OCI-LY1 (cell line): ENCODE data around the gene NPAS4.

ENCODE experiments used
- H2AFZ ChIP-seq: fragments of 200-600 bp; sonication (generic), shearing (Covaris generic); 2 replicates; pipeline ENCODE4 v1.6.0; 2014; ENCODE audit warnings: antibody characterized with exemption, mild to moderate bottlenecking, low read length
- H3F3A ChIP-seq: fragments of 200-600 bp; sonication (generic), shearing (Covaris generic); 2 replicates; pipeline ENCODE4 v1.6.0; 2014; ENCODE audit warnings: mild to moderate bottlenecking, antibody characterized with exemption, low read length, moderate library complexity; ENCODE audit not compliant: insufficient read depth
- H3K27ac ChIP-seq: fragments of 200-600 bp; sonication (generic); 2 replicates; pipeline ENCODE4 v1.5.1; 2014; ENCODE audit warnings: low read length, mixed run types, mild to moderate bottlenecking, low read depth; ENCODE audit not compliant: poor library complexity, severe bottlenecking
- H3K27me3 ChIP-seq: fragments of 200-600 bp; sonication (generic); 2 replicates; pipeline ENCODE4 v1.6.0; 2014; ENCODE audit warnings: antibody characterized with exemption, mild to moderate bottlenecking, low read length, moderate library complexity; ENCODE audit not compliant: insufficient read depth
- H3K36me3 ChIP-seq: fragments of 200-600 bp; sonication (generic); 2 replicates; pipeline ENCODE4 v1.6.1; 2014; ENCODE audit warnings: mild to moderate bottlenecking, antibody characterized with exemption, low read length, moderate library complexity, mixed read lengths; ENCODE audit not compliant: insufficient read depth
- H3K4me1 ChIP-seq: fragments of 200-600 bp; sonication (generic); 2 replicates; pipeline ENCODE4 v1.5.1; 2014; ENCODE audit warnings: mild to moderate bottlenecking, low read length, moderate library complexity; ENCODE audit not compliant: insufficient read depth, severe bottlenecking
- H3K4me2 ChIP-seq: fragments of 200-600 bp; sonication (generic), shearing (Covaris generic); 2 replicates; pipeline ENCODE4 v1.6.1; 2014; ENCODE audit warnings: low read length
- H3K4me3 ChIP-seq: fragments of 200-600 bp; sonication (generic); 2 replicates; pipeline ENCODE4 v1.5.1; 2014; ENCODE audit warnings: low read length, low read depth, mild to moderate bottlenecking, mixed read lengths; ENCODE audit not compliant: poor library complexity, severe bottlenecking
- H3K79me2 ChIP-seq: fragments of 200-600 bp; shearing (Covaris generic); 2 replicates; pipeline ENCODE4 v1.6.1; 2016; ENCODE audit warnings: mixed run types, low read length, mixed read lengths; ENCODE audit not compliant: insufficient read depth
- H3K9ac ChIP-seq: fragments of 200-600 bp; sonication (generic), shearing (Covaris generic); 2 replicates; pipeline ENCODE4 v1.6.1; 2014; ENCODE audit warnings: mild to moderate bottlenecking, low read length, mixed read lengths
- H3K9me2 ChIP-seq: fragments of 200-600 bp; sonication (generic), shearing (Covaris generic); 2 replicates; pipeline ENCODE4 v1.6.1; 2014; ENCODE audit warnings: low read depth, mild to moderate bottlenecking, low read length, mixed read lengths
- H3K9me3 ChIP-seq: fragments of 200-600 bp; shearing (Covaris generic); 2 replicates; pipeline ENCODE4 v1.6.1; 2014; ENCODE audit warnings: low read length, mixed read lengths
- H4K20me1 ChIP-seq: fragments of 200-600 bp; sonication (generic), shearing (Covaris generic); 2 replicates; pipeline ENCODE4 v1.6.0; 2016; ENCODE audit warnings: mild to moderate bottlenecking, low read length; ENCODE audit not compliant: insufficient read depth
- EZH2 ChIP-seq: fragments of 200-600 bp; sonication (generic), shearing (Covaris generic); IDR thresholded peaks from 2 replicates; pipeline ENCODE4 v1.8.0; 2017; ENCODE audit warnings: borderline replicate concordance, mixed run types, mild to moderate bottlenecking, antibody characterized with exemption, low read length, moderate library complexity, mixed read lengths
- TF ChIP-seq, protein P1 (sequence below): fragments of 200-600 bp; sonication (generic), shearing (Covaris generic); IDR thresholded peaks from 2 replicates; pipeline ENCODE4 v1.5.1; 2017; ENCODE audit warnings: mild to moderate bottlenecking, antibody characterized with exemption, low read length, moderate library complexity, mixed read lengths

Gene NPAS4

DNA sequence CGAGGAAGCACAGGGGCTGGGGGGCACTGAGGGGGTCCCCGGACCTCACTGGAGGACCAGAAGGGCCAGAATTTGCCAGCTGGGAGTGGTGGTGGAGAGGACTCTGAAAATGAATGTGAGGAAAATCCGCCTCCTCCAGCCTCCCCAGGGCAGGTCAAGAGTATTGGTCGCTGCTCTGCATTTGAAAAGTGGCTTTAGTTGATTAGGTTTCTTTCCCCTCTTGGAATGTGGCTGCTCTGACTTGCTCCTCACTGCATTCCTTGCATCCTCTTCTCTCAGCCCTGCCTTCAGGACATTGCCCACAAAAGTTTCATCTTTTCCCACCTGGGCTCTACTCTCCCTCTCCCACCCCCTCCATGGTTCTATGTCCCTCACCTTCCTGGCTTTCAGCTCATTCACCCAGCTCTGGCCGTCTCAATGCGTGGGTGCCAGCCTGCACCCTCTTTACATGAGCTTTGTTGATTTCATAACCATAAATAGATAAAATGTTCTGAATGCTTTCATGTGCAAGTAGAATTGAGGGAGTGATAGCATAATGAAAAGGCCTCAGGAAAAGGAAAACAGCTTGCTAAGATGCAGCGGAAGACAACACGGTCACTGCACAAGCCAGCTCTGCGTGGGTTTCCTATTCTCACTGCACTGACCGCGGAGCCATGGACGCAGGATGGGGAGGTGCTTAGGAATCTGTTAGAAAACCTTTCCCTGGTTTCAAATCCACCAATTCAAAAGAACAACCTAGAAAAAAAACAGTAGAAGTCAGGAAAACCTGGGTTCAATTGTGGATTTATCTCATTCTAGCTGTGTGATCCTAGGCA, 6.5 kb upstream of the NPAS4 start:
- Histone ChIP-seq H2AFZ (no peak overlapping the region), H4K20me1 (no peaks in the 10 kb centered on the region), H3K9me2 (no peaks in the 10 kb centered on the region), H3K4me2 (no peak overlapping the region), H3K27me3 (no peaks in the 10 kb centered on the region), H3K4me3 (no peak overlapping the region), H3K79me2 (no peaks in the 10 kb centered on the region), H3K9me3 (no peaks in the 10 kb centered on the region), H3K27ac (no peak overlapping the region), H3F3A (no peaks in the 10 kb centered on the region), H3K36me3 (no peaks in the 10 kb centered on the region), H3K4me1 (no peaks in the 10 kb centered on the region), H3K9ac (no peak overlapping the region)
- TF ChIP-seq, protein P1, sequence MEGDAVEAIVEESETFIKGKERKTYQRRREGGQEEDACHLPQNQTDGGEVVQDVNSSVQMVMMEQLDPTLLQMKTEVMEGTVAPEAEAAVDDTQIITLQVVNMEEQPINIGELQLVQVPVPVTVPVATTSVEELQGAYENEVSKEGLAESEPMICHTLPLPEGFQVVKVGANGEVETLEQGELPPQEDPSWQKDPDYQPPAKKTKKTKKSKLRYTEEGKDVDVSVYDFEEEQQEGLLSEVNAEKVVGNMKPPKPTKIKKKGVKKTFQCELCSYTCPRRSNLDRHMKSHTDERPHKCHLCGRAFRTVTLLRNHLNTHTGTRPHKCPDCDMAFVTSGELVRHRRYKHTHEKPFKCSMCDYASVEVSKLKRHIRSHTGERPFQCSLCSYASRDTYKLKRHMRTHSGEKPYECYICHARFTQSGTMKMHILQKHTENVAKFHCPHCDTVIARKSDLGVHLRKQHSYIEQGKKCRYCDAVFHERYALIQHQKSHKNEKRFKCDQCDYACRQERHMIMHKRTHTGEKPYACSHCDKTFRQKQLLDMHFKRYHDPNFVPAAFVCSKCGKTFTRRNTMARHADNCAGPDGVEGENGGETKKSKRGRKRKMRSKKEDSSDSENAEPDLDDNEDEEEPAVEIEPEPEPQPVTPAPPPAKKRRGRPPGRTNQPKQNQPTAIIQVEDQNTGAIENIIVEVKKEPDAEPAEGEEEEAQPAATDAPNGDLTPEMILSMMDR = no peak
- TF ChIP-seq EZH2 = no peak

DNA sequence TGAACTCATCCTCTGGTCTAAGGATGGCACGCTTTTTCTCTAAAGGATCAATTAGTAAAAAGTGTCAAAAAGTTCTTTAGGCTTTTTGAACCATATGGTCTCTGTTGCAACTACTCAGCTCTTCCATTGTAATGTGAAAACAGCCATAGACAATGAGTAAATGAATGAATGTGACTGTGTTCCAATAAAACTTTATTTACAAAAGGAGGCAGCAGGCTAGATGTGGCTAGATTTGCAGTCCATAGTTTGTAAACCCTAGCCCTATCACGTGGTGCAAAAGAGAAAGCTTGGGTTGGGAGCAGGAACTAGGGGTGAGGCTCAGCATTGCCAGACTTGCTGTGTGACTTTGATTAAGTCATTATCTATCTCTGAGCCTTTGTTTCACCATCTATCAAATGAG, 5.4 kb upstream of the NPAS4 start:
- Histone ChIP-seq H3K27ac (no peak overlapping the region), H2AFZ (no peak overlapping the region)

DNA sequence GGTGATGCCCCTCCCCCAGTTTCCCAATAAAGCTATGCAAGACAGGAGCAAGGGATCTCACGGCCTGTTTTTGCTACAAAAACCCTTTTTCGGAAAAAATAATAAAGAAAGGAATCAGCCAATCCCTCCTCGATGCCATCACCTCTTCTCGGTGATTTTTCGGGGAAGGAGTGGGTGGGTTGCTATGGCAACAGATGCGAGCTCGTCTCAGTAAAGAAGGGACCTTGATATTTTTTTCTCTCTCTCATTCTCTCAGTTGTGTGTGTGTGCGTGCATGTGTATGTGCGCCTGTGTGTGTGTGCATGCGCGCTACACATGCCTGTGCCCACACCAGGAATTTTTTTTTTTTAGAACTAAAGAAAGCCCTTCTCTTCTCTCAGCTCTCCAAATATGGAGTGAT, 3.8 kb upstream of the NPAS4 start:
- Histone ChIP-seq H3K9me3 (no peaks in the 10 kb centered on the region), H3K79me2 (no peaks in the 10 kb centered on the region), H3K4me3 (no peak overlapping the region), H3K9me2 (no peaks in the 10 kb centered on the region), H3K27me3 (no peaks in the 10 kb centered on the region), H3K9ac (no peak overlapping the region), H3K36me3 (no peaks in the 10 kb centered on the region), H3F3A (no peaks in the 10 kb centered on the region; the same call in 1 of the 2 replicates), H3K4me1 (no peaks in the 10 kb centered on the region), H3K4me2 (no peak overlapping the region), H4K20me1 (no peaks in the 10 kb centered on the region), H2AFZ (no peak overlapping the region), H3K27ac (no peak overlapping the region)
- TF ChIP-seq, protein P1 = no peak
- no peak for TF ChIP-seq EZH2

More for the DNA sequence above, 5.4 kb upstream of the NPAS4 start:
- no peaks in the 10 kb centered on the region for H3K79me2 ChIP-seq
- no peaks in the 10 kb centered on the region for H3K36me3 ChIP-seq
- no peaks in the 10 kb centered on the region for H4K20me1 ChIP-seq
- no peaks in the 10 kb centered on the region for H3K27me3 ChIP-seq
- no peaks in the 10 kb centered on the region for H3K9me2 ChIP-seq
- H3K9ac ChIP-seq = no peak overlapping the region
- no peaks in the 10 kb centered on the region for H3K4me1 ChIP-seq
- H3K4me2 ChIP-seq = no peak overlapping the region
- no peaks in the 10 kb centered on the region for H3F3A ChIP-seq
- TF ChIP-seq, protein P1 = no peak
- TF ChIP-seq EZH2 = no peak
- no peaks in the 10 kb centered on the region for H3K9me3 ChIP-seq
- H3K4me3 ChIP-seq = no peak overlapping the region
